NB4 (cell line): ENCODE results near the gene TTC21B.

Source experiments
- DNase-seq: peaks from one replicate; pipeline ENCODE4 v3.0.0; 2010; ENCODE audit warnings: low read depth
- H3K4me3 ChIP-seq: one replicate; pipeline ENCODE4 v1.5.1; 2011; ENCODE audit warnings: mild to moderate bottlenecking, low read depth, low read length, moderate library complexity
- MYC ChIP-seq: IDR thresholded peaks from 2 replicates; pipeline ENCODE4 v1.6.1; 2011; ENCODE audit warnings: low read depth, low read length
- POLR2A ChIP-seq: IDR thresholded peaks from 2 replicates; pipeline ENCODE4 v1.6.1; 2011; ENCODE audit warnings: mild to moderate bottlenecking; ENCODE audit not compliant: insufficient read length; ENCODE audit errors: extremely low read depth
- TF ChIP-seq, protein P1 (sequence below): IDR thresholded peaks from 2 replicates; pipeline ENCODE4 v1.6.1; 2011; ENCODE audit warnings: low read depth, low read length
- TF ChIP-seq, protein P2 (sequence below): IDR thresholded peaks from one replicate; pipeline ENCODE4 v1.5.1; 2012; ENCODE audit warnings: low read depth, low read length

The TTC21B gene

DNA sequence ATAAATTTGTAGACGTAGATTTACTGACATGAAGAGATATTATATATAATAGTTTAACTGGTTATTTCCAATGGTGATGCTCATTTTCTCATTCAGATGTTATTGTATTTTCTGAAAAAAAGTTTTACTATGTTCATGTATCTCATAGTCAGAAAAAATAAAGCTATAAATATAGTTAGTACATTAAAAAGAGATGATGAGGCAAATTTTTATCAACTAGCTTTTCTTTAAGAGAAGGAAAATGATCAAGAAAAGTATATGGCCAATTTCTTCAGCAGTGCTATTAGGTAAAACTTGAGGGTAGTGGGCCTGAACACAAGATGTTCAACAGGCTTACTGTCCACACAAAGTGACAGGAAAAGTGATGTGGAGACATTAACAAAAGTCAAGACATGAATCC, 11.7 kb downstream of the TTC21B start:
- no peak for DNase-seq
- TF ChIP-seq MYC (no peak), POLR2A (no peak)
- TF ChIP-seq, protein P1, sequence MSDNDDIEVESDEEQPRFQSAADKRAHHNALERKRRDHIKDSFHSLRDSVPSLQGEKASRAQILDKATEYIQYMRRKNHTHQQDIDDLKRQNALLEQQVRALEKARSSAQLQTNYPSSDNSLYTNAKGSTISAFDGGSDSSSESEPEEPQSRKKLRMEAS = no peak
- TF ChIP-seq, protein P2, sequence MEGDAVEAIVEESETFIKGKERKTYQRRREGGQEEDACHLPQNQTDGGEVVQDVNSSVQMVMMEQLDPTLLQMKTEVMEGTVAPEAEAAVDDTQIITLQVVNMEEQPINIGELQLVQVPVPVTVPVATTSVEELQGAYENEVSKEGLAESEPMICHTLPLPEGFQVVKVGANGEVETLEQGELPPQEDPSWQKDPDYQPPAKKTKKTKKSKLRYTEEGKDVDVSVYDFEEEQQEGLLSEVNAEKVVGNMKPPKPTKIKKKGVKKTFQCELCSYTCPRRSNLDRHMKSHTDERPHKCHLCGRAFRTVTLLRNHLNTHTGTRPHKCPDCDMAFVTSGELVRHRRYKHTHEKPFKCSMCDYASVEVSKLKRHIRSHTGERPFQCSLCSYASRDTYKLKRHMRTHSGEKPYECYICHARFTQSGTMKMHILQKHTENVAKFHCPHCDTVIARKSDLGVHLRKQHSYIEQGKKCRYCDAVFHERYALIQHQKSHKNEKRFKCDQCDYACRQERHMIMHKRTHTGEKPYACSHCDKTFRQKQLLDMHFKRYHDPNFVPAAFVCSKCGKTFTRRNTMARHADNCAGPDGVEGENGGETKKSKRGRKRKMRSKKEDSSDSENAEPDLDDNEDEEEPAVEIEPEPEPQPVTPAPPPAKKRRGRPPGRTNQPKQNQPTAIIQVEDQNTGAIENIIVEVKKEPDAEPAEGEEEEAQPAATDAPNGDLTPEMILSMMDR = no peak
- no peak overlapping the region for H3K4me3 ChIP-seq

DNA sequence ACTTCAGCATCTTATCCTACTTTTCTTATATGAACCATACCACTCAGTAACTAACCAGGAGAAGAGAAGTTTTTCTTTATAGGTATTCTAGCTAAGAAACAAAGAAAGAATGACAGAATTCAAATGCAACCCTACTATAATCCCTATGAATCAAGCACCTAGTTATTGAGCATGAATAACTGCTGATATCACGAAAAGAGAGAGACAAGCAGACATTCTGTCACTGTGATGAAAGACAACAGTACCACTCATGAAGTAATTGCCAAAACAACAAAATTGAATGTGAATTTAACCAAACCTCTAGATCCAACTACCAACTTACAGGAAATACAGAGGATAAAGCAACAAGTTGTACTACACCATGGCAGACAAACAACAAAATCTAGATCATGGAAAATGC, 15.3 kb downstream of the TTC21B start:
- no peak for DNase-seq
- TF ChIP-seq, protein P2 = no peak
- no peak for TF ChIP-seq POLR2A
- TF ChIP-seq, protein P1 = no peak
- no peak overlapping the region for H3K4me3 ChIP-seq

DNA sequence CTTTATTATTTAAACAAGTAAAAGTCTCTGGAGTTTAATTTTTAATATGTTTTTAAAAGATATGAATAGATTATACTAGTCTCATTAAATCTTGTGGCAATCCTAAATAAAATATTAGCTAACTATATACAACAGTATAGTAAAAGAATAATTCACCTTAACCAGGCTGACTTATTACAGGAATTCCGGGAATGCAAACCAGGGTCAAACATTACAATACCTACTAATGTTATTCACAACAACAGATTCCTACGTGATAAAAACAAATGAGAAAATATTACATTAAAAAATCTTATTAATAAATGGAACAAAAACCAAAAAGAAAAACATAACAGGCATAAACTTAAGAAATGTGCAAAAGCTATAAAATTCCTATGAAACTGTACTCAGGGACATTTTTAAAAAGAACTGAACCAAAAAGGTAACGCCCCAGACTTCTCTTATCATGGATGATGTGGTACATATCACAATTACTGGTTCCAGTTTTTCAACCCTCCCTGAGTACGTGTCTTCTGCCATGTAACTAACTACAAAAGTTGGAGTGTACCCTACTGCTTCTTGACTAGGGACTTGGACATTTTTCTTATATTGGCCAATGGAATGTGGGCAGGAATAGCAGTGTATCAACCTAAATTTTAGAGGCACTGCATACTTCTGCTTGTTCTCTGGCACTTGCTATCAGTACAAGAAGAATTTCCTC, 20.2 kb downstream of the TTC21B start:
- TF ChIP-seq MYC (no peak), POLR2A (no peak)
- TF ChIP-seq, protein P1 = no peak
- no peak overlapping the region for H3K4me3 ChIP-seq
- DNase-seq = no peak

DNA sequence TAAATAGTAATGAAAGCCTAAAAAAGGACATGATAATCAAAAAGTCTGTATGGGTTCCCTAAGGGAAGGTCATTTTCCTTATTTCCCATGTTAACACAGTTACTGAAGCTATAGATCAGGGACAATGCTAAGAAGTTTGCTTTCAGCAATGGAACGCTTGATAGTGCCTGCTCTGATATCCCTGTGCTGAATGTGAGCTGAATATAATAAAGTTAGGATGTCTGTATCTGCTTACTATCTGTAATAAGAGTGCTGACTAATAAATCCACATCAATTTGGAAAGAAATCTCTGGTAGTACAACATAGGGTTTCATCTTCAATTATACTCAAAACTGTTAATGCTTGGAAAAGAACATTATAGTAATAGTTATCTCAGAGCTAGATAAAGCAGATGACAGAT, 25.8 kb downstream of the TTC21B start:
- H3K4me3 ChIP-seq = no peak overlapping the region
- DNase-seq = no peak
- TF ChIP-seq, protein P1 = no peak
- TF ChIP-seq, protein P2 = no peak
- TF ChIP-seq POLR2A = no peak
- no peak for TF ChIP-seq MYC

DNA sequence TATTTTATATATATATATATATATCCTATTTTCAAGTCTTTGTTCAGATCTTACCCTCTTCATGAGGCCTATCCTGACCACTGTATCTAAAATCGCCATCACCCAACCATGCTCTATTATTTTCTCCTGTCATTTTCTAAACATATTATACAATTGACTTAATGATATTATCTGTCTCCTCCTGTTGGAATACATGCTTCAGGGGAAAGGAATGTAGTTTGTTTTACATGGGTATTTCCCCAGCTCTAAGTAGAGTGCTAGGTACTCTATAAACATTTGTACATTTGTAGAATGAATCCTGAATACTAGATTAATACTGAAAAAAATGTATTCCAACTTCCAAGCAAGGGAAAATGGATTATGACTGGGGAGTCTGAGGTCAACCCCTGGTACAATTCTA, 26.2 kb downstream of the TTC21B start:
- TF ChIP-seq MYC (no peak), POLR2A (no peak)
- TF ChIP-seq, protein P2 = no peak
- TF ChIP-seq, protein P1 = no peak
- H3K4me3 ChIP-seq = no peak overlapping the region
- no peak for DNase-seq

DNA sequence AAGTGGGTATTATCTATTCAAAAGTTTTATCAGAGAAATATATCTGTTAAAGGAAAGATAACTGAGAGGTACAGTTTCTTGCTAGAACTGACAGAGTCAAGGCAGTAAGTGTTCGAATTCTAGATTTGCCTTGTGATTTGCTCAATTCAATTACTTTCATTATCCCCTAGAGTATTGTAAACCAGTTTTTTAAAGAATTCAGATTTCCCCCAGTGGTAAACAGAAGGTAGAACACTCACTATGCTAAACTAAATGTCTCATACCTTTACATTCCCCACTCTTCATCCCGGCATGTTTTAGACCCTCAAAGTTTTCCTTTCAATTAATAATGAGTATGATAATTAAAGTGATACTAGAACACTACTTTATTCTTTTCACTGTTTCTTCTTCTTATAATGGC, 28.6 kb downstream of the TTC21B start:
- DNase-seq = no peak
- TF ChIP-seq, protein P2 = no peak
- TF ChIP-seq POLR2A = no peak
- no peak for TF ChIP-seq MYC
- no peak overlapping the region for H3K4me3 ChIP-seq
